B cell (primary cell): Measurements from ENCODE around the gene SCPEP1. TPM values are rescaled to one million over a fixed set of nuclear protein-coding genes. Genes with fewer than 3 reads are reported as not detected.
"Not testable (repeated sequence)": the region's sequence is repeated elsewhere in the genome, so short reads cannot be mapped to it uniquely, and the experiment has no call there.

ENCODE experiments used
- ATAC-seq: fragments of 200-7000 bp; cut with Tn5 transposase; one replicate; pipeline ENCODE4 v1.10.0; 2021; ENCODE audit warnings: low read depth, mild to moderate bottlenecking, moderate number of reproducible peaks, moderate library complexity
- CTCF ChIA-PET: fragments of 350-600 bp; sonication (Branson Sonifier 250); formaldehyde crosslinking; loops from one replicate; lab custom pipeline; 2021; ENCODE audit warnings: antibody characterized with exemption, inconsistent platforms; lab: Charles Lee
- POLR2A ChIA-PET: fragments of 350-600 bp; sonication (Branson Sonifier 250); formaldehyde crosslinking; loops from one replicate; lab custom pipeline; 2021; ENCODE audit warnings: antibody characterized with exemption; lab: Charles Lee
- DNase-seq: peaks from one replicate; pipeline ENCODE4 v3.0.0; 2013
- H2AFZ ChIP-seq: 2 replicates; pipeline ENCODE4 v1.6.1; 2012; ENCODE audit warnings: mild to moderate bottlenecking, low read depth, low read length; ENCODE audit not compliant: insufficient read depth, poor library complexity, severe bottlenecking
- H3K27ac ChIP-seq, 2 donors: 1 replicate in 1 of 2; 2 replicates in 1 of 2; pipeline ENCODE4 v1.5.1; 2012 to 2013; ENCODE audit warnings: low read length in 2 of 2, mild to moderate bottlenecking in 2 of 2, moderate library complexity in 1 of 2
- H3K27me3 ChIP-seq, 4 experiments: fragments of 200-600 bp in 1 of 4; sonication (generic) in 1 of 4; replicated peaks in 1 of 4; 1 replicate in 2 of 4; 2 replicates in 2 of 4; pipeline versions ENCODE4 v1.6.1 to v1.7.0; 2013 to 2016; ENCODE audit warnings: low read length in 3 of 4, mild to moderate bottlenecking in 2 of 4, mixed read lengths in 1 of 4, moderate library complexity in 1 of 4; ENCODE audit not compliant: insufficient read depth in 4 of 4, control insufficient read depth in 3 of 4; ENCODE audit errors: control extremely low read depth in 1 of 4
- H3K36me3 ChIP-seq, 2 experiments: replicated peaks in 1 of 2; 1 replicate in 1 of 2; 2 replicates in 1 of 2; pipeline versions ENCODE4 v1.6.1 to v1.7.1; 2013; ENCODE audit warnings: low read length in 1 of 2; ENCODE audit not compliant: insufficient read depth in 2 of 2, control insufficient read depth in 1 of 2; ENCODE audit errors: control extremely low read depth in 1 of 2, extremely low read depth in 1 of 2
- H3K4me1 ChIP-seq, 2 donors: fragments of 200-600 bp in 1 of 2; sonication (generic) in 1 of 2; 1 replicate in 1 of 2; 2 replicates in 1 of 2; pipeline versions ENCODE4 v1.5.1 to v1.6.1; 2013 to 2017; ENCODE audit warnings: low read length in 2 of 2; ENCODE audit not compliant: control insufficient read depth in 2 of 2, insufficient read depth in 2 of 2
- H3K4me2 ChIP-seq: replicated peaks from 2 replicates; pipeline ENCODE3; 2012; ENCODE audit warnings: mild to moderate bottlenecking, low read depth, low read length; ENCODE audit not compliant: poor library complexity, severe bottlenecking
- H3K4me3 ChIP-seq, 5 experiments: fragments of 200-600 bp in 1 of 5; sonication (generic) in 1 of 5; 1 replicate in 3 of 5; 2 replicates in 2 of 5; pipeline versions ENCODE4 v1.5.1 to v1.7.0; 2011 to 2016; ENCODE audit warnings: low read length in 4 of 5, mild to moderate bottlenecking in 4 of 5, low read depth in 2 of 5, control low read depth in 1 of 5, moderate library complexity in 1 of 5; ENCODE audit not compliant: insufficient read depth in 1 of 5; ENCODE audit errors: control extremely low read depth in 1 of 5, extremely low read depth in 1 of 5
- H3K79me2 ChIP-seq: fragments of 200-600 bp; sonication (generic); one replicate; pipeline ENCODE4 v1.6.0; 2016; ENCODE audit warnings: low read length; ENCODE audit not compliant: control insufficient read depth, insufficient read depth
- H3K9ac ChIP-seq: fragments of 200-600 bp; sonication (generic); 2 replicates; pipeline ENCODE4 v1.6.1; 2017; ENCODE audit warnings: mild to moderate bottlenecking, low read length, moderate library complexity
- H3K9me3 ChIP-seq, 3 donors: one replicate each; pipeline versions ENCODE4 v1.6.1 to v1.7.1; 2013; ENCODE audit warnings: low read length in 2 of 3; ENCODE audit not compliant: control insufficient read depth in 2 of 3, insufficient read depth in 1 of 3; ENCODE audit errors: control extremely low read depth in 1 of 3
- H4K20me1 ChIP-seq: 2 replicates; pipeline ENCODE4 v1.6.0; 2012; ENCODE audit warnings: mild to moderate bottlenecking, low read length; ENCODE audit not compliant: insufficient read depth, control insufficient read depth, poor library complexity, severe bottlenecking
- H3K27ac Mint-ChIP-seq: one replicate; pipeline ENCODE4 v1.8.0; 2021; ENCODE audit warnings: mixed read lengths
- H3K27me3 Mint-ChIP-seq: one replicate; pipeline ENCODE4 v1.8.0; 2021; ENCODE audit warnings: mixed read lengths
- H3K4me1 Mint-ChIP-seq: one replicate; pipeline ENCODE4 v1.8.0; 2021; ENCODE audit warnings: mixed read lengths
- H3K4me3 Mint-ChIP-seq: one replicate; pipeline ENCODE4 v1.8.0; 2021; ENCODE audit warnings: mixed read lengths
- H3K9me3 Mint-ChIP-seq: one replicate; pipeline ENCODE4 v1.8.0; 2022; ENCODE audit warnings: mixed read lengths; ENCODE audit not compliant: insufficient read depth
- CTCF ChIP-seq: fragments of 200-600 bp; IDR thresholded peaks from one replicate; pipeline ENCODE4 v1.8.0; 2022; ENCODE audit warnings: antibody characterized with exemption, mild to moderate bottlenecking
- EZH2 ChIP-seq: IDR thresholded peaks from 2 replicates; pipeline ENCODE4 v1.6.1; 2012; ENCODE audit warnings: borderline replicate concordance, low read depth, mild to moderate bottlenecking, moderate library complexity, low read length; ENCODE audit not compliant: insufficient read depth, poor library complexity, severe bottlenecking
- WGBS: methylation state at CpG from one replicate; pipeline ENCODE4 v1.1.5; 2013; ENCODE audit warnings: missing lambda C conversion rate; ENCODE audit not compliant: insufficient coverage; 5-methylcytosine and 5-hydroxymethylcytosine counted together
- intact Hi-C: fragments of 100-400 bp; cut with micrococcal nuclease; formaldehyde crosslinking; loops from one replicate; pipeline ENCODE4 v1.10.0; 2022
- polyA plus RNA-seq: library from polyadenylated mRNA; depleted of rRNA; stranded (reverse); fragments of >200 nt; gene quantifications from 2 replicates; pipeline ENCODE4 v1.2.3, GENCODE V29; 2012
- total RNA-seq, 2 donors: library from RNA; stranded (reverse); fragments of 120-200 nt in 1 of 2; gene quantifications; 1 replicate in 1 of 2; 2 replicates in 1 of 2; pipeline versions ENCODE4 v1.2.3 to v1.2.4, GENCODE V29; 2013 to 2022

The SCPEP1 gene
- total and polyA plus RNA-seq, 2 donors (not counting 1 experiment from before 2014, with no cell fraction given): 66.6 to 121 TPM

GRCh38 chr17:56960596-56961538 is 17.1 kb upstream of the SCPEP1 start, which contains the start of gene COIL:
TSS of gene COIL (minus strand) at chr17:56961050. CDS start at chr17:56961019, 31 bp downstream.
- H3K27ac Mint-ChIP-seq: peak within 1 kb of the TSS; percentile 85
- H3K9me3 Mint-ChIP-seq: no peaks in the 10 kb centered on the region
- no peaks in the 10 kb centered on the region for H3K27me3 Mint-ChIP-seq
- peaks cover 14% of the 10 kb centered on the region for H4K20me1 ChIP-seq
- H3K27me3 ChIP-seq: no peaks in the 10 kb centered on the region
- TF ChIP-seq CTCF (peak; percentile 98), EZH2 (no peak)
- peak within 1 kb of the TSS; percentile 86 to 90 for H3K27ac ChIP-seq
- peak within 1 kb of the TSS; percentile 90 for H3K9ac ChIP-seq
- H3K36me3 ChIP-seq: peaks cover 1 to 3% of the 10 kb centered on the region in 2 experiments
- peaks cover 39% of the 10 kb centered on the region for H3K79me2 ChIP-seq
- POLR2A ChIA-PET: interaction anchor here (1.3 kb wide), 1 partner anchor 124 kb away, joined by 6 read pairs; the partner anchor contains the start of gene AKAP1
- H3K4me3 ChIP-seq: peak within 1 kb of the TSS in 4 of 5 experiments; percentile 78 to 89 (median 83)
- H2AFZ ChIP-seq: peak within 1 kb of the TSS; percentile 92
- H3K9me3 ChIP-seq: no peaks in the 10 kb centered on the region
- WGBS: 0% methylated on average over 49 of the region's 59 CpGs
- CTCF ChIA-PET: interaction anchor here (0.8 to 1.9 kb wide), 7 partner anchors 12 to 142 kb away, joined by 3 to 13 read pairs (median 4); partner anchors contain the start of gene SCPEP1
- H3K4me2 ChIP-seq: peak within 1 kb of the TSS; percentile 73
- intact Hi-C loops: loop anchor here (1.0 to 5.0 kb wide), 6 partner anchors 17 to 128 kb away; partner anchors contain the start of genes AKAP1, C17orf67, SCPEP1 and TRIM25
- peak within 1 kb of the TSS; percentile 91 for H3K4me3 Mint-ChIP-seq
- H3K4me1 ChIP-seq: peaks cover 11 to 13% of the 10 kb centered on the region in 2 donors
- DNase-seq (peak; percentile 95), ATAC-seq (peak; percentile 100)
- H3K4me1 Mint-ChIP-seq: peaks cover 21% of the 10 kb centered on the region

- H3K27ac ChIP-seq, DNase-seq, H3K79me2 ChIP-seq, H3K27ac Mint-ChIP-seq, H3K4me3 ChIP-seq, H3K27me3 ChIP-seq, H3K4me2 ChIP-seq, H3K9me3 Mint-ChIP-seq, ATAC-seq, H3K4me1 ChIP-seq, H3K9ac ChIP-seq, H3K36me3 ChIP-seq, intact Hi-C loops, H3K4me1 Mint-ChIP-seq, H4K20me1 ChIP-seq, CTCF ChIA-PET, H3K9me3 ChIP-seq, POLR2A ChIA-PET, H3K27me3 Mint-ChIP-seq, H3K4me3 Mint-ChIP-seq, H2AFZ ChIP-seq: not testable (repeated sequence)
- WGBS: 96% methylated on average over 9 of the region's 9 CpGs
Observed at GRCh38 chr17:56965241-56965640, 12.7 kb upstream of the SCPEP1 start.

GRCh38 chr17:56965681-56966080 is 12.2 kb upstream of the SCPEP1 start:
- intact Hi-C loops, H3K9ac ChIP-seq, H3K4me3 Mint-ChIP-seq, CTCF ChIA-PET, H3K79me2 ChIP-seq, ATAC-seq, H3K27ac Mint-ChIP-seq, H3K4me2 ChIP-seq, H4K20me1 ChIP-seq, H3K4me3 ChIP-seq, H3K4me1 Mint-ChIP-seq, POLR2A ChIA-PET, DNase-seq, H3K9me3 Mint-ChIP-seq, H3K36me3 ChIP-seq, H3K27ac ChIP-seq, H3K4me1 ChIP-seq, H3K27me3 ChIP-seq, H2AFZ ChIP-seq, H3K27me3 Mint-ChIP-seq, H3K9me3 ChIP-seq: not testable (repeated sequence)
- 79% methylated on average over 2 of the region's 6 CpGs for WGBS
